HCT116 (cell line): ENCODE results near the gene KTI12. TPM values are rescaled to one million over a fixed set of nuclear protein-coding genes. Genes with fewer than 3 reads are reported as not detected.

Source experiments
- ATAC-seq: fragments of 200-7000 bp; cut with Tn5 transposase; 2 replicates; pipeline ENCODE4 v1.9.1; 2020; ENCODE audit warnings: mild to moderate bottlenecking, moderate library complexity
- BruUV-seq: library from RNA; stranded (reverse); fragments of 400-500 nt; replicated peaks from 2 replicates; lab custom pipeline; 2021; lab: Mats Ljungman, UMichigan
- CTCF ChIA-PET: fragments of 300-600 bp; sonication (Branson Sonifier 250); formaldehyde crosslinking; loops from one replicate; lab custom pipeline; 2021; ENCODE audit warnings: antibody characterized with exemption; lab: Charles Lee
- POLR2A ChIA-PET: fragments of 300-600, 350-600 bp; sonication (Branson Sonifier 250); formaldehyde crosslinking; loops from one replicate; lab custom pipeline; 2021; ENCODE audit warnings: antibody characterized with exemption; lab: Charles Lee
- RAD21 ChIA-PET, 2 experiments: fragments of 300-600 bp; sonication (Branson Sonifier 250); formaldehyde crosslinking; loops; one replicate each; lab custom pipeline; 2023; ENCODE audit warnings: low total read pairs in 2 of 2; ENCODE audit not compliant: uncharacterized antibody in 2 of 2, unreplicated experiment in 2 of 2, low non-redundant PET in 1 of 2; lab: Charles Lee
- DNase-seq: peaks from one replicate; pipeline ENCODE4 v3.0.0-alpha.2; 2010; ENCODE audit warnings: low read depth, low spot score
- H2AFZ ChIP-seq: fragments of 200-600 bp; shearing (Covaris generic), sonication (generic); 2 replicates; pipeline ENCODE4 v1.6.1; 2017; ENCODE audit warnings: low read depth, mixed run types, mixed read lengths, antibody characterized with exemption, low read length; ENCODE audit not compliant: poor library complexity, severe bottlenecking
- H3K27ac ChIP-seq: 2 replicates; pipeline ENCODE4 v1.5.1; 2012; ENCODE audit warnings: low read depth, low read length
- H3K27me3 ChIP-seq: fragments of 200-600 bp; sonication (generic); 2 replicates; pipeline ENCODE4 v1.6.1; 2016; ENCODE audit warnings: mixed run types, low read length, mixed read lengths; ENCODE audit not compliant: insufficient read depth
- H3K36me3 ChIP-seq, 2 experiments: fragments of 200-500 bp in 1 of 2; fragments of 200-600 bp in 1 of 2; sonication (Bioruptor generic) in 1 of 2; sonication (generic) in 1 of 2; 2 replicates each; pipeline versions ENCODE4 v1.5.1 to v1.6.1; 2014 to 2016; ENCODE audit warnings: low read length in 2 of 2, inconsistent platforms in 1 of 2, mixed read lengths in 1 of 2, mixed run types in 1 of 2; ENCODE audit not compliant: insufficient read depth in 2 of 2, control insufficient read depth in 1 of 2
- H3K4me1 ChIP-seq, 2 experiments: fragments of 200-600 bp in 1 of 2; sonication (generic) in 1 of 2; 2 replicates each; pipeline versions ENCODE4 v1.5.1 to v1.6.1; 2012 to 2017; ENCODE audit warnings: low read length in 2 of 2, inconsistent platforms in 1 of 2, mild to moderate bottlenecking in 1 of 2, mixed read lengths in 1 of 2, mixed run types in 1 of 2, moderate library complexity in 1 of 2; ENCODE audit not compliant: insufficient read depth in 2 of 2, control insufficient read depth in 1 of 2
- H3K4me2 ChIP-seq: fragments of 200-600 bp; sonication (generic); 2 replicates; pipeline ENCODE4 v1.6.1; 2017; ENCODE audit warnings: mixed run types, low read length, mixed read lengths
- H3K4me3 ChIP-seq, 2 experiments: fragments of 200-600 bp in 1 of 2; sonication (generic) in 1 of 2; replicated peaks in 1 of 2; 2 replicates each; pipeline ENCODE4 v1.5.1; 2011 to 2016; ENCODE audit warnings: low read length in 2 of 2, control low read depth in 1 of 2, low read depth in 1 of 2, mild to moderate bottlenecking in 1 of 2, mixed read lengths in 1 of 2, mixed run types in 1 of 2
- H3K79me2 ChIP-seq: fragments of 200-600 bp; sonication (generic); 2 replicates; pipeline ENCODE4 v1.6.1; 2017; ENCODE audit warnings: mild to moderate bottlenecking, mixed run types, low read length, moderate library complexity, mixed read lengths; ENCODE audit not compliant: insufficient read depth
- H3K9ac ChIP-seq: fragments of 200-600 bp; sonication (generic); 2 replicates; pipeline ENCODE4 v1.6.1; 2016; ENCODE audit warnings: low read length, mixed read lengths
- H3K9me2 ChIP-seq: fragments of 200-600 bp; sonication (generic), shearing (Covaris generic); 2 replicates; pipeline ENCODE4 v1.6.1; 2017; ENCODE audit warnings: mixed run types, mild to moderate bottlenecking, moderate library complexity; ENCODE audit not compliant: insufficient read depth
- H3K9me3 ChIP-seq, 2 experiments: fragments of 200-500 bp in 1 of 2; fragments of 200-600 bp in 1 of 2; sonication (Bioruptor generic) in 1 of 2; sonication (generic) in 1 of 2; 2 replicates each; pipeline ENCODE4 v1.6.1; 2014 to 2017; ENCODE audit warnings: low read length in 2 of 2, mixed read lengths in 2 of 2, inconsistent platforms in 1 of 2, low read depth in 1 of 2, mild to moderate bottlenecking in 1 of 2, mixed run types in 1 of 2, moderate library complexity in 1 of 2; ENCODE audit not compliant: control insufficient read depth in 1 of 2, insufficient read depth in 1 of 2
- H4K20me1 ChIP-seq: fragments of 200-600 bp; sonication (generic), shearing (Covaris generic); 2 replicates; pipeline ENCODE4 v1.6.1; 2017; ENCODE audit warnings: mixed run types, mild to moderate bottlenecking, moderate library complexity; ENCODE audit not compliant: insufficient read depth
- ATF3 ChIP-seq: IDR thresholded peaks from 2 replicates; pipeline ENCODE4 v1.6.1; 2012
- CEBPB ChIP-seq: IDR thresholded peaks from 2 replicates; pipeline ENCODE4 v1.6.1; 2012; ENCODE audit warnings: low read depth
- EZH2 ChIP-seq: fragments of 200-600 bp; sonication (generic); IDR thresholded peaks from 2 replicates; pipeline ENCODE4 v1.6.1; 2017; ENCODE audit warnings: antibody characterized with exemption, mixed run types
- JUND ChIP-seq: IDR thresholded peaks from 2 replicates; pipeline ENCODE4 v1.6.1; 2012
- MAX ChIP-seq: IDR thresholded peaks from 2 replicates; pipeline ENCODE4 v1.6.1; 2012
- POLR2A ChIP-seq: IDR thresholded peaks from 2 replicates; pipeline ENCODE4 v1.7.0; 2011; ENCODE audit warnings: borderline replicate concordance; ENCODE audit not compliant: insufficient read depth, insufficient read length; ENCODE audit errors: extremely low read depth
- RAD21 ChIP-seq: IDR thresholded peaks from 2 replicates; pipeline ENCODE4 v1.6.1; 2012; ENCODE audit warnings: low read depth, mild to moderate bottlenecking
- REST ChIP-seq: IDR thresholded peaks from 2 replicates; pipeline ENCODE4 v1.6.1; 2012; ENCODE audit warnings: low read depth
- SRF ChIP-seq: IDR thresholded peaks from 2 replicates; pipeline ENCODE4 v1.6.1; 2012; ENCODE audit warnings: low read depth
- TCF7L2 ChIP-seq: IDR thresholded peaks from 2 replicates; pipeline ENCODE4 v1.7.0; 2011; ENCODE audit warnings: borderline replicate concordance, inconsistent platforms; ENCODE audit not compliant: insufficient read depth, insufficient read length; ENCODE audit errors: extremely low read depth
- ZBTB33 ChIP-seq: IDR thresholded peaks from 2 replicates; pipeline ENCODE4 v1.6.1; 2011; ENCODE audit warnings: mild to moderate bottlenecking, low read length, moderate library complexity; ENCODE audit not compliant: insufficient replicate concordance; ENCODE audit errors: extremely low read depth
- ZFX ChIP-seq: fragments of 450-650 bp; IDR thresholded peaks from 2 replicates; pipeline ENCODE4 v1.6.1; 2017
- ZNF274 ChIP-seq: fragments of 200-500 bp; sonication (Bioruptor generic); IDR thresholded peaks from 2 replicates; pipeline ENCODE4 v1.6.1; 2014; ENCODE audit warnings: mild to moderate bottlenecking, low read depth, low read length, inconsistent platforms
- intact Hi-C: fragments of 100-400 bp; cut with micrococcal nuclease; formaldehyde crosslinking; loops from 2 replicates; pipeline ENCODE4 v1.10.0; 2022
- total RNA-seq: library from RNA; stranded (reverse); gene quantifications from one replicate; pipeline ENCODE4 v1.2.1, GENCODE V29; 2021; ENCODE audit not compliant: unreplicated experiment

The KTI12 gene
- total RNA-seq, 1 experiment from 2014 or later = 8.2 TPM

- TF ChIP-seq ZBTB33 (no peak), REST (no peak), POLR2A (peak; percentile 64)
Measured at GRCh38 chr1:52033190-52034049, at the start of gene KTI12 (continued).

- H3K9ac ChIP-seq = no peak overlapping the region
- ChIA-PET RAD21 (interaction anchor here in 1 of 2 experiments (0.6 to 0.9 kb wide), 2 partner anchors 289 to 473 kb away, joined by 3 to 5 read pairs; partner anchors contain the start of gene TUT4), CTCF (no interaction called here), POLR2A (interaction anchor here (0.7 kb wide), 1 partner anchor 19 kb away, joined by 3 read pairs; no protein-coding TSS in a partner anchor)
- no TSS peak for BruUV-seq
- 0 out of 2 replicates have a peak, but pooled peaks cover 2% of the 10 kb centered on the region for H4K20me1 ChIP-seq
- intact Hi-C loops = no loop called here
- no peak for ATAC-seq
- H3K36me3 ChIP-seq = peaks cover 6 to 16% of the 10 kb centered on the region in 2 experiments; a peak in 3 of 4 replicates
- no peak overlapping the region for H3K27ac ChIP-seq
- H3K9me2 ChIP-seq = no peaks in the 10 kb centered on the region
- H3K9me3 ChIP-seq = no peaks in the 10 kb centered on the region
- DNase-seq = no peak
- H3K4me2 ChIP-seq = no peak overlapping the region
- no peaks in the 10 kb centered on the region for H3K27me3 ChIP-seq
- peaks cover 64% of the 10 kb centered on the region for H3K79me2 ChIP-seq
- no peak overlapping the region for H3K4me3 ChIP-seq
- no peak overlapping the region for H2AFZ ChIP-seq
- peaks cover 0 to 5% of the 10 kb centered on the region in 2 experiments; a peak in 1 of 4 replicates for H3K4me1 ChIP-seq
- TF ChIP-seq TCF7L2 (no peak), RAD21 (no peak), ATF3 (no peak), JUND (no peak), ZFX (no peak), EZH2 (no peak), CEBPB (no peak), ZNF274 (no peak), REST (no peak), POLR2A (no peak), SRF (no peak), MAX (no peak)
Measured at GRCh38 chr1:52080014-52080415, 46.4 kb upstream of the KTI12 start.
